Activated CD4-positive, alpha-beta T cell treated with anti-CD3 and anti-CD28 coated beads, Interleukin-2, amount 50 U/mL, for 48 hours (primary cell): ENCODE results near the gene CORO1C.

Experiments
- DNase-seq, 2 experiments: peaks; one replicate each; pipeline ENCODE4 v3.0.0-alpha.2; 2020

CORO1C gene

DNA sequence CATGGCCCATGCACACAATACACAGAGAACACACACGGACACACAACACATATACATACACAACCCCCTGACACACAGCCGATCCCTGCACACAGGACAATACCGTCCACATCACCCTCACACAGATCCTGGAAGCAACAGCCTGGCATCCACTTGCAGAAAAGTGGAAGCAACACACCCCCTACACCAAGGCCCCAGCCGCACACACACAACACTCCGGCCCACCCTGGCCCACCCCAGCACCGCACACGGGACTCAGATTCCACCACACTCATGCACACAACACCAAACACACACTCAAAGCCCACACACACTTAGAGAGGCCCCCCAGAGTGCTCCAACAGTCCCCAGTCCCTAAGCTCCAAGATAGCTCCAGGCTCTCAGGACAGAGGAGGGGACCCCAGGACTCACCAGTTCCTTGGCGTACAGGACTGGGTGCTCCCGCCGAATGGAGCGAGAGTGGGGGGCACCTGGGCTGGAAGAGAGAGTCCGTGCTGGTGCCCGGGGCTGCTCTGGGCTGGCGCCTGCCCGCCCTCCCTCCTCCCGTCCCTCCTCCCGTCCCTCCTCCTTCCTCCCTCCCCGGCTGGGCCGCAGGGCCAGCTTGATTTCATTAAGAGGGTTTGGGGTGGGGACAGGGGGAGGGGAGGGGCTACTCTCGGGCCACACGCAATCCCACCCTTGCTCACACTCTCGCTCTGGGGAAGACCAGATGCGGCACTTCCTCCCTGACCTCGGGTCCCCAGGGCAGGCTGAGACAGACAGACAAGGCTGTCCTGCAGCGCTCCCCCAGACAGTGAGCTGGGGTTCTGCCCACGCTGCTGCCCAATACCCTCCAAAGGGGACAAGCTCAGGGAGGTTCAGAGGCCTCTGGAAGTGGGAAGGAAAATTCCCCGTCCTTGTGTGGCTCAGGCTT is 133.5 kb downstream of the CORO1C start, which contains the start of gene TMEM119:
TMEM119 (minus strand) TSS at position 526 of the 913 bp plus-strand sequence. CDS start 5,701 bp downstream, outside the sequence.
- DNase-seq: no peak

DNA sequence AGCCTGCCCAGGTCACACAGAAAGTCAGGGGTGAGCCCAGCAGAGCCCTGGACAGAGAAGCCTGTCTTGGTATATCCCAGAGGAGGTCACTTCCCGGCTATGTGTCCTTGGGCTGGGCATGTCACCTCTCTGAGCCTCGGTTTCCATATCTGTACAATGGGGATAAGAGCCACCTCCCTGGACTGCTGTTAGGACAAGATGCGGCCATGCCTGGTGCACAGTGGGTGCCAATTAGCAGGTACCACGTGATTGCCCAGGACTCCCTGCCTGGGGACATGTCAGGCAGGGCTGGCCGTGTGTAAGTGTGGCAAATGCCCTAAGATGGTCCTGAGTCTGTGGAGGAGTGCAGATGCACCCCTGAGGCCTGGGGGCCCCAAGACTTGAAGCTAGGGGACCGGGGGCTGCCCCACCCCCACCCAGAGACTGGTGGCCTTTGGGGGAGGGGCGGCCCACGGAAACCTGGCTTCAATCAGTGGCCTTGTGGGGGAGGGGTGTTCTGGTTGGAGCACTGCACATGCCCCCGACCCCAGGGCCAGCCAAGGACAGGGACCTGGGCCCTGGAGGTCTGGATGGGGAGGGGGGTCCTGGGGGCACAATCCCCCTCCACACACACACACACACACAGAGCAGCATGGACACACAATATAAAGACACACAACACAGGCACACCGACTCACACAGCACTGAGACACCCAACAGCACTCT is 134.3 kb downstream of the CORO1C start:
- DNase-seq: no peak

DNA sequence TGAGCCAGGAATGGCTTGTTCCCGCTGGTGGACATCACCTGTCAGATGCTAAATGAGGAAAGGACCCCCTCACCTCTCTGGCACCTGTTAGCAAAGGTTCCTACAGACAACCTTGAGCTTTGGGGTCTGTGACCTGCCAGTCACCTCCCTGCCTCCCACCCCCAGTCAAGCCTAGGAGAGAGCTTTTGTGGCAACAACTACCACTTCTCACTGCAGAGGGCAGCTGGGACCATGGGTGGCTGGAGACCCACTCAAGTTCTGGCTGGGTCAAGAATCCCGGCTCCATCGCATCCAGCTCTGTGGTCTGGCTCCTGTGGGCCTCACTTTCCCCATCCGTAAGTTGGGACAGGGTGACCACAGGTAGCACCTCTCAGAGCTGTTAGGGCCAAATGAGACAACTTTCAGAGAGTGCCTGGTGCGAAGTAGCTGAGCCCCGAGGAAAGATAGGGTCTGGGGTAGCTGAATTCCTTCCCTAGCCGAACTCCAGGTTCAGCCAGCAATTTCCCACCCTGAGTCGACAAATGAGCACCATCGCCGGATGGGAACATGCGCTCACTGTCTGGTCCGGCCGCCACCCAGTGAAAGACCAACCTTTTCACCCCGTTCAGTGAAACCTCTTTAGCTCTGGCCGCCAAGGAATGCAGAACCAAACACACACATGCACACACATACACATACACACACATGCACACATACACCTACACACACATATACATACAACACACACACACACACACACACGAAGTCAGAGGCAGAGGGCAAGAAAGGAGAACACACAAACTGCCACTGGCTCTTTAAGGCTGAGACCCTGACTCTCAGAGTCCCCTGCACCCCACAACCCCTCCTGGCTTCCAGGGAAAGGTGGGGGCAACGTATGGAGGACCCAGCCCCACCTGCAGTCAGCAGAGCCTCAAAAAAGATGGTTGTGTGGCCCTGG is 135.3 kb downstream of the CORO1C start:
- no peak for DNase-seq
